ENCODE data around the gene MFAP4. TPM values are rescaled to one million over a fixed set of nuclear protein-coding genes. Genes with fewer than 3 reads are reported as not detected.

Gene MFAP4
- polyA plus RNA-seq, 1 experiment = 122 TPM

- Histone ChIP-seq H3K9me3 (ENCODE audit: control insufficient read depth, insufficient read depth, low read length) (no peaks in the 10 kb centered on the region), H3K27ac (ENCODE audit: low read depth, low read length) (no peak overlapping the region), H3K27me3 (ENCODE audit: control insufficient read depth, insufficient read depth, low read length) (no peaks in the 10 kb centered on the region), H3K4me3 (ENCODE audit: low read depth, low read length) (no peak overlapping the region)
- DNase-seq (ENCODE audit: low read depth, low spot score) = no peak
- ChIA-PET POLR2A (interaction anchor here (1.2 kb wide), 1 partner anchor 24 kb away, joined by 4 read pairs; the partner anchor contains the start of gene MAPK7), CTCF (no interaction called here)
- no peak for TF ChIP-seq CTCF (IDR thresholded peaks at IDR 0.05; ENCODE audit: low read depth, low read length)
Observed at GRCh38 chr17:19402171-19402570, 15.2 kb upstream of the MFAP4 start.

- TF ChIP-seq CTCF (IDR thresholded peaks at IDR 0.05; ENCODE audit: low read depth, low read length) = no peak
- Histone ChIP-seq H3K4me3 (ENCODE audit: low read depth, low read length) (no peak overlapping the region), H3K9me3 (ENCODE audit: control insufficient read depth, insufficient read depth, low read length) (no peaks in the 10 kb centered on the region), H3K27ac (ENCODE audit: low read depth, low read length) (no peak overlapping the region), H3K27me3 (ENCODE audit: control insufficient read depth, insufficient read depth, low read length) (no peaks in the 10 kb centered on the region)
- no peak for DNase-seq (ENCODE audit: low read depth, low spot score)
- POLR2A ChIA-PET = interaction anchor here (1.2 kb wide), 1 partner anchor 23 kb away, joined by 4 read pairs; the partner anchor contains the start of gene MAPK7
- CTCF ChIA-PET = no interaction called here
Observed at GRCh38 chr17:19401321-19402010, 14.5 kb upstream of the MFAP4 start.

GRCh38 chr17:19399750-19400450, 12.9 kb upstream of the MFAP4 start:
- H3K4me3 ChIP-seq (ENCODE audit: low read depth, low read length) = no peak overlapping the region
- DNase-seq (ENCODE audit: low read depth, low spot score) = no peak
- no peak for TF ChIP-seq CTCF (IDR thresholded peaks at IDR 0.05; ENCODE audit: low read depth, low read length)
- no peaks in the 10 kb centered on the region for H3K9me3 ChIP-seq (ENCODE audit: control insufficient read depth, insufficient read depth, low read length)
- no peak overlapping the region for H3K27ac ChIP-seq (ENCODE audit: low read depth, low read length)
- H3K27me3 ChIP-seq (ENCODE audit: control insufficient read depth, insufficient read depth, low read length) = no peaks in the 10 kb centered on the region
- POLR2A ChIA-PET = no interaction called here
- CTCF ChIA-PET = interaction anchor here (1.3 kb wide), 1 partner anchor 47 kb away, joined by 3 read pairs; no protein-coding TSS in a partner anchor

GRCh38 chr17:19398301-19399181, 11.6 kb upstream of the MFAP4 start:
- no peak overlapping the region for H3K4me3 ChIP-seq (ENCODE audit: low read depth, low read length)
- TF ChIP-seq CTCF (IDR thresholded peaks at IDR 0.05; ENCODE audit: low read depth, low read length) = no peak
- no peak overlapping the region for H3K27ac ChIP-seq (ENCODE audit: low read depth, low read length)
- H3K9me3 ChIP-seq (ENCODE audit: control insufficient read depth, insufficient read depth, low read length) = no peaks in the 10 kb centered on the region
- no peak for DNase-seq (ENCODE audit: low read depth, low spot score)
- no peaks in the 10 kb centered on the region for H3K27me3 ChIP-seq (ENCODE audit: control insufficient read depth, insufficient read depth, low read length)
- ChIA-PET CTCF (no interaction called here), POLR2A (interaction anchor here (1.6 kb wide), 1 partner anchor 12 kb away, joined by 3 read pairs; the partner anchor contains the start of gene MFAP4)

Data from AG04450 (cell line).